Naive thymus-derived CD8-positive, alpha-beta T cell (primary cell): ENCODE data around the gene COL5A1. TPM values are rescaled to one million over a fixed set of nuclear protein-coding genes. Genes with fewer than 3 reads are reported as not detected.

ENCODE experiments used
- ATAC-seq, 2 donors: fragments of 150-1000 bp; cut with Tn5 transposase in 1 of 2; sonication (Bioruptor Pico), chemical (Tn5 transposase) in 1 of 2; 1 replicate in 1 of 2; 2 replicates in 1 of 2; pipeline ENCODE4 v1.10.0; 2021; ENCODE audit warnings: mild to moderate bottlenecking in 2 of 2, moderate library complexity in 2 of 2
- POLR2A ChIA-PET: fragments of 350-600 bp; sonication (Branson Sonifier 250); formaldehyde crosslinking; loops from one replicate; lab custom pipeline; 2021; ENCODE audit warnings: antibody characterized with exemption; lab: Charles Lee
- DNase-seq, 10 donors: peaks; one replicate each; pipeline versions ENCODE4 v3.0.0 to v3.0.0-alpha.2; 2020 to 2022
- H3K27ac Mint-ChIP-seq, 10 donors: one replicate each; pipeline ENCODE4 v1.8.0; 2020 to 2022; ENCODE audit warnings: mild to moderate bottlenecking in 10 of 10, mixed read lengths in 10 of 10, moderate library complexity in 4 of 10, inconsistent platforms in 1 of 10
- H3K27me3 Mint-ChIP-seq, 5 donors: one replicate each; pipeline ENCODE4 v1.8.0; 2021 to 2022; ENCODE audit warnings: mixed read lengths in 5 of 5
- H3K36me3 Mint-ChIP-seq, 3 donors: one replicate each; pipeline ENCODE4 v1.8.0; 2020 to 2022; ENCODE audit warnings: mixed read lengths in 3 of 3, mild to moderate bottlenecking in 2 of 3, inconsistent platforms in 1 of 3
- H3K4me1 Mint-ChIP-seq, 4 donors: one replicate each; pipeline ENCODE4 v1.8.0; 2021 to 2022; ENCODE audit warnings: mixed read lengths in 4 of 4
- H3K4me3 Mint-ChIP-seq, 10 donors: one replicate each; pipeline ENCODE4 v1.8.0; 2020 to 2022; ENCODE audit warnings: mild to moderate bottlenecking in 10 of 10, mixed read lengths in 10 of 10, moderate library complexity in 6 of 10, inconsistent platforms in 1 of 10
- H3K9me3 Mint-ChIP-seq, 9 donors: one replicate each; pipeline ENCODE4 v1.8.0; 2020 to 2022; ENCODE audit warnings: mixed read lengths in 9 of 9, mild to moderate bottlenecking in 3 of 9, inconsistent platforms in 1 of 9, moderate library complexity in 1 of 9
- polyA plus RNA-seq, 3 donors: library from polyadenylated mRNA; unstranded; fragments of 300-500 nt; fragmentation: Illumina TruSeq; gene quantifications; one replicate each; pipeline ENCODE4 v1.2.3, GENCODE V29; 2021
- total RNA-seq, 8 experiments: library from RNA in 2 of 8; stranded (reverse) in 2 of 8; gene quantifications; one replicate each; pipeline ENCODE4 v1.2.3 and lab custom pipeline; 2021 to 2026

Gene COL5A1
- total and polyA plus RNA-seq, 5 experiments from 2014 or later: 0.26 TPM; not detected in 4

DNA sequence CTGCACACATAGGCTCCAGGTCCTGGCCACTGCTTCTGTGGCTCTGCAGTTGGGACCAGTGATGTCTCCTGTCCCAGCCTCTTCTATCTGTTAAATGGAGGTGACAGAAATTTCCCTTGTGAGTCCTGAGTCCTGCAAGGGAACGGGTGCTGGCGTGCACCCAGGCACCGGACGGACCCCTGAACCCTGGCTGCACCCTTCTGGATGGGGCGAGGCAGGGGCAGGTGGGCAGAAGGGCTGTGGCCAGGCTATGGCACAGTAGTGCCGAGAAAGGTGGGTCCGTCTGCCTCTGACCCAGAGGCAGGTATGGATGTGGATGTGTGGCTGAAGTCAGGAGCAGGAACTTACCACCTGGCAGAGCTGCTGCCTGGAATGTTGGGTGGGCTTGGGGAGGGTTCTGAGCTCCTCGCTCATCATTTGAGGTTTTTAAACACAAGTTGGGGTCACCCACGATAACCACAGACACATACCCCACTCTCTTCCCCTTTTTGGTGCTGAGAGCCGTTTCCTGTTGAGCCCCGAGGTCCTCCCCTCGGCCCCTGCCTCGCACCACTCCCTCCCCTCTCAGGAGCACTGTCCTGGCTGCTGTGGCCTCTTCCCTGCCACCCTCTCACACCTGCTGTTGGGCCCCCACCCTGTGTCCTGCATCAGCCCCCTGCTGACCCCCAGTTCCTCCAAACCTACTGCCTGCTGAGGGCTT is 82.0 kb downstream of the COL5A1 start:
- Mint-ChIP-seq H3K27me3 (peaks cover 7 to 37% (median 18%) of the 10 kb centered on the region in 5 donors), H3K27ac (no peak overlapping the region), H3K4me3 (no peak overlapping the region), H3K9me3 (no peaks in the 10 kb centered on the region), H3K36me3 (no peaks in the 10 kb centered on the region), H3K4me1 (peaks cover 0 to 16% (median 5%) of the 10 kb centered on the region in 4 donors)
- POLR2A ChIA-PET: no interaction called here
- no peak for DNase-seq
- ATAC-seq: no peak

DNA sequence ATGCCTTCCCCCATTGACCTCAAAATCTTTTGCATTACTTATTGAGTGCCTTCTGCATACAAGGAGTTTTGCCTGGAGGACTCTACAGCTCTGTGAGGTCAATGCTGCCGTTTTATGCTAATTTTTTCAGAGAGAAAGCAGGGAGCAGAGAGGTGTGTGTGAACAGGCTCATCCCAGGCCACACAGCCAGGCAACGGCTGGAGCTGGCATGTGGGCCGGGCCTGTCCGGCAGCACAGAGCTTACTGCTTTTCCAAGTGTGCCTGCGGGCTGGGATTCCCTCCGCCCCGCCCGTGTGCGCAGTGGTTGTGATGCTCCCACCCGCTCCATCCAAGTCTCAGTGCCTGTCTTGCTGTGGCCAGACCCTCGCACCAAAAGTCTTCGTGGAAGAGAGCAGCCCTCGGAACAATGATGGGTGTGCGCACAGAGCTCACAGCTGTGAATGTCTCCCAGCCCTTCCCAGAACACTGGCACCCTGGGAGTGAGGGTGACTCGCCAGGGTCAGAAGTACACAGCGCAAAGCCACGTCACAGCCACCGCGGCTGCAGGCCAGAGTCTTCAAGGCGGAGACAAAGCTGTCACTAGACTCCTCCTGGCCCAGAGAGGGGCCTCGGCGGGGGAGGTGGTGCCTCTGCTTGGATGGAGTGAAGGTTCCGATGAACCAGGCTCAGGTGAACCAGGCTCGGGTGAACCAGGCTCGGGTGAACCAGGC is 82.8 kb downstream of the COL5A1 start:
- Mint-ChIP-seq H3K36me3 (no peaks in the 10 kb centered on the region), H3K9me3 (no peaks in the 10 kb centered on the region)
- DNase-seq: no peak

GRCh38 chr9:134724912-134725604 is 83.5 kb downstream of the COL5A1 start:
- Mint-ChIP-seq H3K4me1 (peaks cover 0 to 16% (median 5%) of the 10 kb centered on the region in 4 donors), H3K9me3 (no peaks in the 10 kb centered on the region), H3K27ac (no peak overlapping the region), H3K36me3 (no peaks in the 10 kb centered on the region), H3K27me3 (peaks cover 7 to 37% (median 18%) of the 10 kb centered on the region in 5 donors), H3K4me3 (peak overlapping the region in 1 of 10 donors; percentile 22)
- DNase-seq: no peak
- POLR2A ChIA-PET: no interaction called here
- ATAC-seq: no peak

More for the DNA sequence above, 82.8 kb downstream of the COL5A1 start:
- ATAC-seq: no peak
- POLR2A ChIA-PET: no interaction called here
- Mint-ChIP-seq H3K27me3 (peaks cover 7 to 37% (median 18%) of the 10 kb centered on the region in 5 donors), H3K27ac (no peak overlapping the region), H3K4me1 (peaks cover 0 to 16% (median 5%) of the 10 kb centered on the region in 4 donors), H3K4me3 (no peak overlapping the region)

DNA sequence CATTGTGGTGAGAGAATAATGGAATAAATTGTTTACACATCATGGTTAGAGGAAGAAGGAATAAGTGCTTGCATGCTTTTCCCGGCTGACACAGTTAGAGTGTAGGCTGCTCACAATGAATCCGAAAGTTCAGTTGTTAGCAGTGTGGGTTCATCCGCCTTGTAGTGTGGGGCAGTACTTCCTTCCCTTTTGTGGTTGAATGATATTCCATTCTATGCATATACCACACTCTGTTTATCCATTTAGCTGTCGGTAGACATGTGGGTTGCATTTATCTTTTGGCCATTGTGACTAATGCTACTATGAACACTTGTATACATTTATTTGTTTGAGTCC is 84.0 kb downstream of the COL5A1 start:
- Mint-ChIP-seq H3K4me1 (peaks cover 0 to 16% (median 5%) of the 10 kb centered on the region in 4 donors), H3K9me3 (no peaks in the 10 kb centered on the region), H3K27me3 (peaks cover 7 to 35% (median 18%) of the 10 kb centered on the region in 5 donors), H3K36me3 (no peaks in the 10 kb centered on the region), H3K27ac (no peak overlapping the region), H3K4me3 (peak overlapping the region in 1 of 10 donors; percentile 22)
- ATAC-seq (no peak), DNase-seq (no peak)
- POLR2A ChIA-PET: no interaction called here

GRCh38 chr9:134726026-134726721 is 84.6 kb downstream of the COL5A1 start:
- H3K27ac Mint-ChIP-seq: no peak overlapping the region
- H3K9me3 Mint-ChIP-seq: no peaks in the 10 kb centered on the region
- POLR2A ChIA-PET: no interaction called here
- peaks cover 7 to 32% (median 15%) of the 10 kb centered on the region in 5 donors for H3K27me3 Mint-ChIP-seq
- H3K36me3 Mint-ChIP-seq: no peaks in the 10 kb centered on the region
- DNase-seq (no peak), ATAC-seq (no peak)
- H3K4me3 Mint-ChIP-seq: no peak overlapping the region
- peaks cover 0 to 16% (median 5%) of the 10 kb centered on the region in 4 donors for H3K4me1 Mint-ChIP-seq

- ATAC-seq (no peak), DNase-seq (no peak)
- no peaks in the 10 kb centered on the region for H3K36me3 Mint-ChIP-seq
- H3K4me1 Mint-ChIP-seq: peaks cover 0 to 16% (median 5%) of the 10 kb centered on the region in 4 donors
- H3K4me3 Mint-ChIP-seq: no peak overlapping the region
- H3K27ac Mint-ChIP-seq: no peak overlapping the region
- POLR2A ChIA-PET: no interaction called here
- H3K9me3 Mint-ChIP-seq: no peaks in the 10 kb centered on the region
- H3K27me3 Mint-ChIP-seq: peaks cover 7 to 29% (median 13%) of the 10 kb centered on the region in 5 donors
Measured at GRCh38 chr9:134726722-134727034, 85.1 kb downstream of the COL5A1 start.

- H3K36me3 Mint-ChIP-seq: no peaks in the 10 kb centered on the region
- no peak overlapping the region for H3K27ac Mint-ChIP-seq
- POLR2A ChIA-PET: no interaction called here
- ATAC-seq (no peak), DNase-seq (no peak)
- peaks cover 0 to 17% (median 8%) of the 10 kb centered on the region in 5 donors for H3K27me3 Mint-ChIP-seq
- H3K4me3 Mint-ChIP-seq: no peak overlapping the region
- no peaks in the 10 kb centered on the region for H3K9me3 Mint-ChIP-seq
- peaks cover 0 to 14% (median 5%) of the 10 kb centered on the region in 4 donors for H3K4me1 Mint-ChIP-seq
Measured at GRCh38 chr9:134728021-134728795, 86.6 kb downstream of the COL5A1 start.

- DNase-seq: no peak
- Mint-ChIP-seq H3K4me1 (peaks cover 0 to 13% (median 5%) of the 10 kb centered on the region in 4 donors), H3K9me3 (no peaks in the 10 kb centered on the region), H3K27ac (no peak overlapping the region), H3K36me3 (no peaks in the 10 kb centered on the region), H3K4me3 (no peak overlapping the region), H3K27me3 (peaks cover 0 to 13% (median 7%) of the 10 kb centered on the region in 5 donors)
- no peak for ATAC-seq
- POLR2A ChIA-PET: no interaction called here
Measured at GRCh38 chr9:134728801-134729495, 87.3 kb downstream of the COL5A1 start.

GRCh38 chr9:134730011-134730760 is 88.6 kb downstream of the COL5A1 start:
- POLR2A ChIA-PET: no interaction called here
- H3K27ac Mint-ChIP-seq: no peak overlapping the region
- H3K4me1 Mint-ChIP-seq: peaks cover 0 to 8% (median 5%) of the 10 kb centered on the region in 4 donors
- DNase-seq (no peak), ATAC-seq (no peak)
- peaks cover 0 to 6% (median 5%) of the 10 kb centered on the region in 5 donors for H3K27me3 Mint-ChIP-seq
- H3K36me3 Mint-ChIP-seq: no peaks in the 10 kb centered on the region
- no peaks in the 10 kb centered on the region for H3K9me3 Mint-ChIP-seq
- H3K4me3 Mint-ChIP-seq: no peak overlapping the region

DNA sequence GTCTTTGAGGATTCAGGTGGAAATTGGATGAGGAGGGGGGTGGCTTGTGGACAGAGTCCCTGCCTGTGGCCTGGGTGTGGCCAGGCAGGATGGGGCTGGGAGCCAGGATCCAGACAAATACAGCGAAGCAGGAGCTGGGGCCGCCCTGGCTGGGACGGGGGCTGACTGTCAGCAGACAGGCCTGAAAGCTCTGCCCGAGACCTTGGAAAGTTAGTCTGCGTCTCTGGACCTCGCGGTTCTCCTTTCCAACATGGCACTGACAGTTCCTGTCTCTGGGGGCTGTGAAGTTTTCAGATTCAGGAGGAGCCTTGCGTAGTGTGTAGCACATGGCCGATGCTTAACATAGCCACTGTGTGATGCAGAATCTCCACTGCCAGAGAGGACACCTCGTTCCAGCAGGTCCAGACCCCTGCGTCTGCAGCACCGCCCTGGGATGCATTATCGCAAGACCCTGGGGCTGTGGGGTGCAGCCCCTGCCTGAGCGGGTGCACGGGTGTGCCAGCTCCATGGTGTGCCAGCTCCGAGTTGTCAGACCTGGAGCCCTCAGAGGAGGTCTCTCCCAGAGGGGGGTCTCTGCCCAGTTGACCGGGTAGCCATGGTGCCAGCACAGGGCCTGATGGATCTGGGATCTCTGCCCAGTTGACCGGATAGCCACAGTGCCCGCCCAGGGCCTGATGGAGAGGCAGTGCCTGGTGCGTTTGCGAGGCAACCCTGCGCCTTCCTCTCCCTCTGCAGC is 89.3 kb downstream of the COL5A1 start:
- POLR2A ChIA-PET: no interaction called here
- Mint-ChIP-seq H3K36me3 (no peaks in the 10 kb centered on the region), H3K4me3 (no peak overlapping the region), H3K27me3 (no peaks in the 10 kb centered on the region), H3K9me3 (no peaks in the 10 kb centered on the region), H3K4me1 (peaks cover 0 to under 1% (median 0%) of the 10 kb centered on the region in 4 donors), H3K27ac (no peak overlapping the region)
- DNase-seq (no peak), ATAC-seq (no peak)
